Hematopoietic multipotent progenitor cell treated with erythropoietin and hydrocortisone succinate and interleukin-3 and kit ligand, for 6 days (in vitro differentiated cells): Measurements from ENCODE around the gene SCYGR8.

Source experiments
- DNase-seq: peaks from one replicate; pipeline ENCODE4 v3.0.0-alpha.2; 2015

The SCYGR8 gene

GRCh38 chr2:227765788-227766372, 20.2 kb downstream of the SCYGR8 start:
- no peak for DNase-seq

- peak; percentile 83 for DNase-seq
Observed at GRCh38 chr2:227766373-227766883, 20.7 kb downstream of the SCYGR8 start.

GRCh38 chr2:227767830-227768229, 22.1 kb downstream of the SCYGR8 start:
- no peak for DNase-seq

GRCh38 chr2:227772197-227772661, 26.5 kb downstream of the SCYGR8 start:
- DNase-seq: no peak

GRCh38 chr2:227772932-227773331, 27.2 kb downstream of the SCYGR8 start:
- no peak for DNase-seq

DNA sequence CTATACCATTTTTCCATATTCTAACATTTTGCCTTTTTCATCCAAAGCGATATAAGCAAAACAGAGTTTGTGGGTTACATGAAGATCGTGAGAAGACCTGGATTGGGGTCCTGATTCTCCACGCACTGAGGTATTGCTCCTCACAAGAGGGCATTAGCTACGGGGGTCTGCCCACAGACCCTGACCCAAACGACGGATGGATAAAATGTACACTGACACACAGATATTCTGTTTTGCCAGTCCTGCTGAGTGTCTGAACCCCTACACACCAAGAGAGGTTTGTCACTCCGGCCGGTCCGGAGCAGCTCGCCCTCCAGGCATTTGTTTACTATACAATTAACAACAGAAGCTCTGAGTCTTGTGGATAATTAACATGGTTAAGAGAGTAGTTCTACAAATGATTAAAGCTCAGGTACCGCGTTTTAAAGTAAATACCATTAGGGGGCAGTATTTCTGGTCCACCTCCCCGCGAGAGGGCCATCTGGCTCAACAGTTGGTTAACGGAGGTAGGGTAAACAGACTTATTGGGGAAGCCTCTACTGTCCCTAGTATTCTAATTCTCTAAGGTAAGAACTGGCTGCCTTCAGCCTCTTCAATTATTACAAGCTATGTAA, 28.4 kb downstream of the SCYGR8 start:
- peak; percentile 23 for DNase-seq

- no peak for DNase-seq
Observed at GRCh38 chr2:227774895-227775842, 29.5 kb downstream of the SCYGR8 start.

DNA sequence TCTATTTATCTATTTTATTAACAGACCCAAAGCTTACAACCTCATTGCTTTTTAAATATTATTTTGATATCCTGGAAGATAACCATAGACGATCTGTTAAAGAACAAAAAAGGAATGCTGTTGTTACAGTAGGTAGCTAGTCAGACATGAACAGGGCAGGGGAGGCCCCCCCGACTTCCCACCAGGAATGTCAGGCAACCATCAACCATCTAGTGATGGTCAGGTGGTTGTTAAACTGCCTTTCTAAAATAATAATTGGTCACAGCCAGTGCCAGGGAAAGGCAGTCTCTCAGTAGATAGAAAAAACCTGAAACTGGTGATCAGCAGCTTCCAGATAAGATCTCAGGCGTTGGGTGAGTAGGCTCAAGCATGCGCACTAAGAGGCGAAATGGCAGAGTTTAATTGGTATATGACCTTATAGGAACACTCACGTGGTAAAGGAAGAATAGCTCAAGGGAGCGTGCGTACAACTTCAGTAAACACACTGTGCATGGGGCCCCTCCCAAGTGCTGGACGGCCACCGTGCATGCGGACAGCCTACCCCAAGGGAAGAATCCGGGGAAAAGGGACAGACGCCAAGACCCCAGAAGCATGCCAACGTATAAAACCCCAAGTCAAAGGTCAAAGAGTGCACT, 35.4 kb downstream of the SCYGR8 start:
- DNase-seq: no peak

GRCh38 chr2:227781841-227782240, 36.1 kb downstream of the SCYGR8 start:
- DNase-seq: no peak

DNA sequence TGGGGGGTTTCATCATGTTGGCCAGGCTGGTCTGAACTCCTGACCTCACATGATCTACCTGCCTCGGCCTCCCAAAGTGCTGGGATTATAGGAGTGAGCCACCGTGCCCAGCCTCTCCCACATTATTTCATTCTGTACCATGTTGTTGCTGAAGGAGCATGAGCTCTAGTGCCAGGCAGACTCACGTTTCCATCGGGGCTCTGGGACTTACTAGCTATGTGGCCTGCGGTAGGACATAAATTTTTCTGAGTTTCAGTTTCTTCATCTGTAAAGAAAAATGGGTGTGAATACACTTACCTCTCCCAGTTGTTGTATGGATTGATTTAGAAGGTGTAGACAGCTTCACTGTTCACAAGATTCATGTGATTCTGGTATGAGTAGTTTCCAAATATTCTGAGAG, 37.1 kb downstream of the SCYGR8 start:
- DNase-seq: no peak

DNA sequence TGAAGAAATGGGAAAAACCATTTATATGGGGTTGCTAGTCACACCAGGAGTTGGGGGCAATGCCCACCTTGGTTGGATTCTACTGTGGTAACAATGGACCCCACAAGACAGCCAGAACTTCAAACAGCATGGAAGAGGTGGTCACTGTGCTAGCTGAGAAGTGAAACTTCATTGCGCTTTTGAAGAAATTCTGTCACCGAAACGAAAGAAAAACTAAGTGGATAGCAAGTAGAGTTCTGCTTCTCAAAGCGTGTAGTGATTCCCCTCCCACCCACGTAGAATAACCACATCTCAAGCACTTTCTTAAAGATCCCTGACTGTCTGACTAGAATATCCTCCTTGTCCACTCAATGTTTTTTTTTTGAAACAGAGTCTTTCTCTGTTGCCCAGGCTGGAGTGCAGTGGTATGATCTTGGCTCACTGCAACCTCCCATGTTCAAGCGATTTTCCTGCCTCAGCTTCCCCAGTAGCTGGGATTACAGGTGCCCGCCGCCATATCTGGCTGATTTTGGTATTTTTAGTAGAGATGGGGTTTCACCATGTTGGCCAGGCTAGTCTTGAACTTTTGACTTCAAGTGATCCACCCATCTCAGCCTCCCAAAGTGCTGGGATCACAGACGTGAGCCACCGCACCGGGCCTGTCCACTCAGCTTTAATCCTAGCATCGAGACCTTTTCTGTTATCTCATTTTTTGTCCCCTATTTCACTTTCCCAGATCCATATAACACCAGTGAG, 37.9 kb downstream of the SCYGR8 start:
- DNase-seq: no peak

GRCh38 chr2:227785293-227785692, 39.6 kb downstream of the SCYGR8 start:
- no peak for DNase-seq

DNA sequence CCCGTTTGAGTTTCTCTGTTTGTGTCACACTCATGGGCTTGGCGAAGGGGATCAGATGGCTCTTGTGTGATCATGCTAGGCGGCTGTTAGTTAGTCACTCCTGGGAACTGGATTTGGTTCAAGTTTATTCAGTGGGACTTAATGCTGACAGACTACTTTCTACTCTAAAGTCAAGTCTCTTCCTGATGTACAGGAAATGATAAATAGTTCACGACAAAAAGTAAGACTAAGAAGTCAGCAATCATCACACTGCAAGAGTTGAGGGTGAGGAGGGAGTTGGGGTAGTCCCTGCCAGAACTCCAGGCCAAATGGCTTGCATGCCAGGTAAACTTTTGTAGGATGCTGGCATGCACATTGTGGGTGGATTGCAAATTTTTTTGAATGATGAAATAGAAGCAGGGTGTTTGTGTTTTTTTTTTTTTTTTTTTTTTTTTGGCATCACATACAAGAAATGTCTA, 42.9 kb downstream of the SCYGR8 start:
- no peak for DNase-seq

GRCh38 chr2:227789803-227790202, 44.1 kb downstream of the SCYGR8 start:
- DNase-seq: no peak

DNA sequence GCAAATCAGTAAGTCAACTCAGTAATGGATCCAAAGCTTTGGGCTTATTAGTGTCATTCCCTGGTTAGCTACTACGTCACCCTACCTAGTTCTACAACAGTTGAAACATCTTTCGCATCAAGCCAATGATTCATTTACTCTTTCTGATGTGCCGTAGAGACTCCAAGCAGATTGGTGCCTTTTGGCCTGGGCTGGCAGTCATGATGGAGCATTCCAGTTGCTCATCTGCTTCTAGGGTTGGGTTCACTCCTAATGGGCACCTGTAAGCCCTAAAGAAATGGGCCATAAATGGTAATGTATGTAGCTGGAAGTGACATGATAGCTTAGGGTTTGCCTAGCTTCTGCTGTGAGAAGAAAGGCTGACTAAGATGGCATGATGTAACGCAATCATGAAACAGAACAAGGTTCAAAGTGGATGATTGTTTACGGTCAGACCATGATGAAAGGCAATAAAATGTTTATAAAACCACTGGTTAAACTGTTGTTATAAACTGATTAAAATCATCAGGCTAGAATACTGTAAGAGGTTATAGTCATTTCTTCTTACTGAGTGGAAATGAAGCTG, 47.5 kb downstream of the SCYGR8 start:
- no peak for DNase-seq
